Ureter (tissue), 1 donor: Measurements from ENCODE around the gene MAMDC2. TPM values are rescaled to one million over a fixed set of nuclear protein-coding genes. Genes with fewer than 3 reads are reported as not detected.

Experiments used
- DNase-seq: peaks from one replicate; pipeline ENCODE4 v3.0.0-alpha.2; 2020; ENCODE audit warnings: low spot score
- total RNA-seq: library from RNA; stranded (reverse); gene quantifications from one replicate; pipeline ENCODE4 v1.2.4, GENCODE V29; 2023
- donor health status: DM: yes; HTN: yes; CAD: no.

The MAMDC2 gene
- total RNA-seq, 1 donor from 2014 or later = 46.3 TPM

GRCh38 chr9:70108181-70108580 lies 64.5 kb downstream of the MAMDC2 start:
- no peak for DNase-seq

DNA sequence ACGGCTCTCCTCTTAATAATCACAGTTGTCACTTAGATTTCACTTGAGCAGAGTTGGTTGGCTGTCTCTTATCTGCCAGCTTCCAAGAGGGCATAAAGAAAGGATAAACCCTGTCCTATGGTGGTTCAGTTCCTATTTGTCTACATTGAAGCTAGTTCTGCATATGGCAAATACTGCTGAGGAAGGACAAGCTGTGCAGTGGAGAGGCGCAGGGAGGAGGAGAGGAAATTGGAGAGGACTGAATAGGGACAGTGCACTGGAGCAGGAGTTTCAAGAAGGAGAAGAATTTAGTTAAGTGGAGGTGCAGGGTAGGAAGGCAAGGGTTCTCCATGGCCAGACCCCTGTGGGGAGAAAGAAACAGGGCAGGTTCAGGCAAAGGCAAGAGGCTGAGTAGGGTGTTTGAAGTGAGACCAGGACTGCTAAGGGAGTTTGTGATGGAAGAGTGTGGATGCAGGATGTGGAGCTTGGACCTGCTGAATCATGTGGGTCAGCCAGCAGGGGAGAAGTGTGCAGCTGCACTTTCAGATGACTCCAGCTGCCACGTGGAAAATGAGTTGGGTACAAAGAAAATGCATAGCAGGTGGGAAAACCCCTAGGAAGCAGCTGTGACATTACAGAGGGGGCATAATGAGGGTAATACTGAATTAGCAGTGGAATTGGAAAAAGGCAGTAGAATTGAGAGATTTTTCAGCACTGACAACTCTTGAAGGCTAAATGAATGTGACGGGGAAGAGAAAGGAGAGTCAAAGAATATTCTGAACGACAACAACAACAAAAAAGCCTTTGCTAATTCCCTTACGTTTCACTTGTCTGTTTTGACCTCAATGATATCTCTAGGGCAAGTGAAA lies 66.8 kb downstream of the MAMDC2 start:
- DNase-seq = no peak

DNA sequence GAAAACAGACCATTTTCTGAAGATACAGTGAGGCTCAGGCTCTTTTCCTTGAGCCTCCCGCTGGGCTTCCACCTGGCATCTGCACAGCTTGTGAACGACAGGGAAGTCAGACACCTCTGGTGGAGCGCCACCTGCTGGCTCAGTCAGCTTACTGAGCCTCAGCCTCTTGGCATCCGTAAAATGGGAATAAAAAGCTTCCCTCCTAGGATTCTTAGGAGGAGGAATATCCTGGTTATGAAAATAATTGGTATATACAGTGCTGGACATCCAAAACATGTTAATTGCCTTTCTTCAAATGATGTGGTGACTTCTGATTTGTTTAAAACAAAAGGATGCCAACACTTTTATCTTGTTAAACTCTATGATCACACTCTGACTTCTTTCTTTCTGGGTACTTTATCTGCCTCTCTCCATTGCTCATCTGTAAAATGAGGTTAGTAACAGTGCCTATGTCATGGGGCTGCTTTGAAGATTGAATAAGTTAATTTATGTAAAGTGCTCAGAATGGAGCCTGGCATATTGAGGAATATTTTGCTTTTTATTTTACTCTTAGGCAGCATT lies 67.5 kb downstream of the MAMDC2 start:
- peak; percentile 78 for DNase-seq

DNA sequence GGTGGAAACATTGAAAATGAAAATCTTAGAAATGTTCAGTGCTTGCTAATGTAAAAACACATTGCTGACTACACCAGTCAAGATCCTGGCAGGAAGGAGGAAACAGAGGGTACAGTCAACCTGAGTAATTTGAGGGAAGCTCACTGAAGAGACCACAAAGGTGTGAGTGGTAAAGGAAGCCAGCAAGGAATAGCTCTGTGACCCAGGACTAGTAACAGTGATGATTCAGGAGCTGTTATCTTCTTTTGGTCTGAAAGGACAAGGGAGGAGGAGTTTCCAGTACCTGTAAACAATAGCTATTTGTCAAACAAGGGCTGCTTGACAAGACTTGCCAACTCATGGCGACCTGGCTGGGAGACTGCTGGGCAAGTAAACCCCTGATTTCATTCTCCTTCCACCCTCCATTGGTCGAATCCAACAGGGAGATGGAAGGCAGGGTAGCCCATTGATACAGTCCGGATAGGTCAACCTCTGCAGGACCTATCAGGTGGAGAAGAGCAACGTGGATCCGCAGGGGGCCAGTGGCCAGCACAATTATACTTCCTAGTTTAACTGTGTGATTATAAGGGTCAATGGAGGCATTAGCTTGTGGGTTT lies 68.1 kb downstream of the MAMDC2 start:
- DNase-seq = no peak

- no peak for DNase-seq
Measured at GRCh38 chr9:70112981-70113380, 69.3 kb downstream of the MAMDC2 start.

GRCh38 chr9:70113403-70114022 lies 69.9 kb downstream of the MAMDC2 start:
- DNase-seq = peak; percentile 69

- DNase-seq = no peak
Measured at GRCh38 chr9:70114898-70115297, 71.2 kb downstream of the MAMDC2 start.

DNA sequence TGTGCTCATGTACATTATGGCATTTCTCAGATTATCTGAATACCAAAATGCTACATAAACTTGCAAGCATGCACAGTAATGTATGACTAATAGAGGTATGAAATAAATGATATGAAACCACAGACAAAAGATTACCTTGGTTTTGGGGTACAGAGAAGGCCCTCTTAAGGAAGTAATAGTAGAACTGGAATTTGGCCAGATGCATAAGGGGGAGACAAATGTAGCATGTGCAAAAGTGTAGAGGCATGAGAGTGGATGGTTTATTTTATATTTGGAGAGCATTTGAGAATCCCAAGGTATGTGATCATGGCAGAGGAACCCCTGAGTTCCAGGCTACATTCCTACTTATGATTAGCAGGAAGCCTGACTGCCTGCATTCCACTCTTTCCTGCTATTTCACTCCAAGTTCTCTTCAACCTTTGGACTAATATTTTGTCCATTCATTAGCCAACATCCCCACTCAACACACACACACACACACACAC lies 74.2 kb downstream of the MAMDC2 start:
- DNase-seq = no peak

DNA sequence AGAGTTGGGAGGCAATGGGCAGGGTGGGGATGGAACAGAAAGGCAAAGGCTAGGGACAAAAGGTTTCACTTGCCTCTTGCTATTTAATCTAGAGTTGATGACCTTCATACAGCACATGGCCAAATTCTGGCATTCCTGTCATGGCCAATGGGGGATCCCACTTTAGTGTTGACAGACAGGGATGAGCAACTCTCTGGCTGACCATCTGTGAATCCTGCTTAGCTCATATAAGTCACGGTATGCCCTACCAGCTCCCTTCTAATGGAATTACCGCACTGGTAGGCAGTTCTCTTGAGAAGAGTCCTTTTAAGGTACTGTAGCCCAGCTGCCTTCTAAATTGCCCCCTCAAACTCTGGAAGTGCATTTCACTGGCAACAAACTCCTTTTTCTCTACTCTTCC lies 76.1 kb downstream of the MAMDC2 start:
- DNase-seq = no peak

DNA sequence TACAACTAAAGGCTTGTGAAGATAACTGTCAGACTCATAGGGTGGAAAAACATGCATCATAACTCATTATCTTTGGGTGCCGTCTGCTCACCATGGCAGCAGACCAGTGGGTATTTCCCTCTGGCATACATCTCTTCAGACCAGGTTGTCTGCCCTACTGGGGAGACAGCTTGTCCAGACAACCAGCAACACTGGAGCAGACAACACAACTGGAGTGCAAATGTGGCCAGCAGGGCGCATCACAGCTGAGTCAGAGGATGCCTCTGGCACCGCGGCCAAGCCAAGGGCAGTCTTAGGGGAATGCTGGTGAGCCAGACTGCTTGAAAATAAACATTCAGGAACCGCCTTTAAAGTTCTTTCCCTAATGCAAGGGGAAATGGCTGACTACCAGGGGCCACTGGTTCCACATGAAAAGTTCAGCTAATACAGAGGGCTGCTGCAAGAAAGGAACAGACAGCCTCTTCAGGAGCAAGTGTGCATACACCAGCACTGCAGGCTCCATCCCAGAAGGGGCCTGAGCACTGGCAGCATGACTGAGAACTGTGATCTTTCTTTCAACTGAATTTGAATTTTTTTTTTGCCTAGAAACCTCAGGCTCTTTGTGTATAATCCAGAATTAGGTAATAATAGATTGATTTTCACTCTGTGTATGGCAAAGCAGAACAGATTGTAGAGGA lies 77.3 kb downstream of the MAMDC2 start:
- DNase-seq = peak; percentile 62

DNA sequence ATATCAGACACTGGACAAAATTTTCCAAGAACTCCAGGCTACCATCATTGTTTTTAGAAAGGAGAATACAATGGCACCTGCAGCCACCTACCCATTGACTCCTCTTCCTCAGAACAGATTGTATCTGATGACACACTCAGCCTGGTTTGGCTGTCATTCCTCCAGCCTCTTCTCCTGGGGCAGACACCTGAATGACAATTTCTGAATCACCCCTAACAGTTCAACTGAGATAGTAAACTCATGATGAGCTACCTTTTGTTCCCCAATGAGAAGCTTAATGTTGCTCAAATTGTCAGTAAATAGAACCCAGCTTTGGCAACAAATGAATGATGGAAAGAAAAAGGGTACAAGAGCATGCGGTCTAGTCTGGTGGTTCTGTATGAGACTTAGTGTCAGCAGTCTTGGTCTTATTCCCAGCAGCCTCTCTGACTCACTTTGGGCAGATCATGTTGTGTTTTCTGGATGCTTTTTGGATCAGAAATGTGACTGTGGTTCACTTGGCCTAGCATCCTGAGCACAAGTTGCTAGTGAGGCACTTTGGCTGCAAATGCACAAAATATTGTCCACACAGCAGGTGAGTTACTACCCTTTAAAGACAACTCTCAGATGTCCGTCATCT lies 78.3 kb downstream of the MAMDC2 start:
- DNase-seq = no peak

DNA sequence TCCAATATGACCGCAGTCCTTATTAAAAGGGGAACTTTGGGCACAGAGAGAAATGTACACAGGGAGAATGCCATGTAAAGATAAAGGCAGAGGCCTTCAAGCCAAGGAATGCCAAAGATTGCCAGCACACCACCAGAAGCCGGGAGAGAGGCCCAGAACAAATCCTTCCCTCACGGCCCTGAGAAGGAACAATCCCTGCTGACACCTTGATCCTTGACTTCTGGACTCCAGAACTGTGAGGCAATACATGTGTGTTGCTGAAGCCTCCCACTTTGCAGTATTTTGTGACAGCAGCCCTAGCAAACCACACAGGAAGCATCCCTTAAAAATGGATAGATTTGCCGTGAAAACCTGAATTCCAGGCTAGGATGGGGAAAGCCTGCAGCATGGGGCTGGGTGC lies 80.0 kb downstream of the MAMDC2 start:
- no peak for DNase-seq

GRCh38 chr9:70125621-70126263 lies 82.1 kb downstream of the MAMDC2 start:
- DNase-seq = no peak

- DNase-seq = no peak
Measured at GRCh38 chr9:70127036-70127435, 83.4 kb downstream of the MAMDC2 start.

- no peak for DNase-seq
Measured at GRCh38 chr9:70127540-70128416, 84.1 kb downstream of the MAMDC2 start.

DNA sequence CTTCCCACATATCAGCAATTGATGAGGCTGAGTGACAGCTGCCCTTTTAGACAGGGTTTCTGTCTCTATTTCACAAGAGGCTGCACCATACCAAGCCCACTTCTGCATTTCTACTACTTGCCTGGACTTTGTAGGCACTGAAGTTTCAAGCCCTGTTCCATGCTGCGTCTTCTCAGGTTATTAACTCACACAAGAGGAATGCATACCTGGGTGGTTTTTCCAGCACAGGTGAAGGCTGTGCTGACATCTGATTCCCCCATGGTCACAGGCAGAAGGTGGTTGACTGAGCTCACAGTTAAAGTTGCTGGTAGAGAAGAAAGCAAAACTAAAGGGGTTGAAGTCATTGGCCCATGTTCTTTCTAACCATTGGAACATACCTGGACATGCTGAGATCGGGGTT lies 86.6 kb downstream of the MAMDC2 start:
- DNase-seq = no peak

- no peak for DNase-seq
Measured at GRCh38 chr9:70131296-70131695, 87.6 kb downstream of the MAMDC2 start.

DNA sequence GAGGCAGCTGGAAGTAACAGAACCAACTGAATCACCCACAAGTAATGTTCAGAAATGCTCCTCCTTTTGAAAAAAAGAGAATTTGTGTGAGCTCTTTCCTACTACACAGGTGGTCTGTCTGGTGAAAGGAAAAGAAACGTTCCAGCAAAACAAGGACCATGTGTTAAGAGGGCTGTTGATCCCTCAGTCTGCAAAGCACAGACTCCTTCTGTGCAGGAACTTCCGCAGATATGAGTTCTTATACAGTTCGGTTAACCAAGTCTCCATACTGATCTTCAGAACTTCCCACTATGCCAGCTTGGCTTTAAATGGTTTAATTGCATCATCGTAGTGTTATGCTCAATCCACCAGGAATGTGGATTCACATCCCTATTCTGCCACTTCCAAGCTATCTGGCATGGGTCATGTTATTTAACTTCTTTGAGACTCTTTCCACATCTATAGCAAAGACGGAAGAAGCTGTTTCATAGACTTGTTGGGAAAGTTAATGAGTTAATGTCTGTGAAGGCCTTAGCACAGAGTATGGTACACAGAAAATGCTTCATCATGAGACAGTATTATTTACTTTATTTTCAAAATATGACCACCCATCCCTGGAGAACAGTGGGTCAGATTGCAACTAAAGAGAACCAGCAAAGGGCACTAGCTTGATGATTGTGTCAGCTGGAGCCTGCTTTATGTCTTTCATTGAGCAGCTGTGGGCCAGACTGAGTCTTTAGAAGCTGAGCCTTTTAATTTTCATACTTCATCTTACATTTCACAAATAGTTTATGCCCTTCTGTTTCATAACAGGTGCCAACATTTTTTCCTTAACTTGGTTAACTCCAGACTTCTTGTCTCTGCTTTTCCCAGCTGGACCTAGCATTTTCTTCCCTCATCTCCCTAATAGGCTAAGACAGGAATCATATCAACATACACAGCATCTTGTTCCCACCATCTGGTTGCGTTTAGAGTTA lies 89.9 kb downstream of the MAMDC2 start:
- no peak for DNase-seq

GRCh38 chr9:70134360-70134759 lies 90.7 kb downstream of the MAMDC2 start:
- no peak for DNase-seq
